SK-N-SH (cell line): ENCODE results near the gene ARID1B. TPM values are rescaled to one million over a fixed set of nuclear protein-coding genes. Genes with fewer than 3 reads are reported as not detected.

Source experiments
- CTCF ChIA-PET: fragments of 300-600, 350-600 bp; formaldehyde crosslinking; extraction: SDS; loops from one replicate; lab custom pipeline; 2021; lab: Yijun Ruan, JAX
- POLR2A ChIA-PET: fragments of 350-600 bp; sonication (Branson Sonifier 250); formaldehyde crosslinking; extraction: SDS; loops from one replicate; lab custom pipeline; 2020; ENCODE audit warnings: antibody characterized with exemption, inconsistent platforms; lab: Yijun Ruan, JAX
- DNase-seq: peaks from one replicate; pipeline ENCODE4 v3.0.0; 2012
- H2AFZ ChIP-seq: fragments of 200-600 bp; sonication (generic); 2 replicates; pipeline ENCODE4 v1.8.1; 2016; ENCODE audit warnings: antibody characterized with exemption, mild to moderate bottlenecking, low read depth
- H3F3A ChIP-seq: fragments of 200-600 bp; sonication (generic); replicated peaks from 2 replicates; pipeline ENCODE3; 2016; ENCODE audit warnings: antibody characterized with exemption, mild to moderate bottlenecking; ENCODE audit not compliant: insufficient read depth
- H3K27ac ChIP-seq, 2 experiments: fragments of 200-500 bp in 1 of 2; fragments of 200-600 bp in 1 of 2; sonication (Bioruptor generic) in 1 of 2; sonication (generic), shearing (Covaris generic) in 1 of 2; 2 replicates each; pipeline versions ENCODE4 v1.5.1 to v1.6.1; 2014 to 2016; ENCODE audit warnings: low read depth in 2 of 2, inconsistent platforms in 1 of 2, low read length in 1 of 2, mild to moderate bottlenecking in 1 of 2, mixed read lengths in 1 of 2
- H3K27me3 ChIP-seq: fragments of 200-600 bp; sonication (generic), shearing (Covaris generic); 2 replicates; pipeline ENCODE4 v1.6.1; 2016; ENCODE audit warnings: mixed run types; ENCODE audit not compliant: insufficient read depth
- H3K36me3 ChIP-seq, 2 experiments: fragments of 200-500 bp in 1 of 2; fragments of 200-600 bp in 1 of 2; sonication (Bioruptor generic) in 1 of 2; sonication (generic) in 1 of 2; replicated peaks in 1 of 2; 2 replicates each; pipeline versions ENCODE3 to v1.5.1; 2014 to 2016; ENCODE audit warnings: low read length in 1 of 2, mild to moderate bottlenecking in 1 of 2; ENCODE audit not compliant: insufficient read depth in 2 of 2, control insufficient read depth in 1 of 2
- H3K4me1 ChIP-seq, 2 experiments: fragments of 200-500 bp in 1 of 2; fragments of 200-600 bp in 1 of 2; sonication (Bioruptor generic) in 1 of 2; sonication (generic), shearing (Covaris generic) in 1 of 2; 2 replicates each; pipeline versions ENCODE4 v1.5.1 to v1.6.1; 2014 to 2016; ENCODE audit warnings: low read depth in 1 of 2, low read length in 1 of 2, mixed run types in 1 of 2; ENCODE audit not compliant: insufficient read depth in 2 of 2, control insufficient read depth in 1 of 2
- H3K4me2 ChIP-seq: fragments of 200-600 bp; sonication (generic), shearing (Covaris generic); 2 replicates; pipeline ENCODE4 v1.6.1; 2017; ENCODE audit warnings: mixed run types
- H3K4me3 ChIP-seq, 2 experiments: fragments of 200-500 bp in 1 of 2; fragments of 200-600 bp in 1 of 2; sonication (Bioruptor generic) in 1 of 2; sonication (generic), shearing (Covaris generic) in 1 of 2; 2 replicates each; pipeline versions ENCODE4 v1.5.1 to v1.8.1; 2014 to 2016; ENCODE audit warnings: low read depth in 2 of 2, inconsistent platforms in 1 of 2, low read length in 1 of 2, mild to moderate bottlenecking in 1 of 2, mixed read lengths in 1 of 2, moderate library complexity in 1 of 2
- H3K79me2 ChIP-seq: fragments of 200-600 bp; sonication (generic); 2 replicates; pipeline ENCODE4 v1.8.1; 2017; ENCODE audit warnings: mild to moderate bottlenecking; ENCODE audit not compliant: insufficient read depth
- H3K9ac ChIP-seq: fragments of 200-600 bp; sonication (generic); 2 replicates; pipeline ENCODE4 v1.6.1; 2017; ENCODE audit warnings: mixed run types
- H3K9me2 ChIP-seq: fragments of 200-600 bp; sonication (generic); 2 replicates; pipeline ENCODE4 v1.6.1; 2017; ENCODE audit warnings: mixed run types
- H3K9me3 ChIP-seq: fragments of 200-600 bp; sonication (generic); 2 replicates; pipeline ENCODE4 v1.6.1; 2017; ENCODE audit warnings: mixed run types, mild to moderate bottlenecking, moderate library complexity
- H4K20me1 ChIP-seq: fragments of 200-600 bp; sonication (generic); 2 replicates; pipeline ENCODE4 v1.6.1; 2017; ENCODE audit warnings: mild to moderate bottlenecking, mixed run types; ENCODE audit not compliant: insufficient read depth
- CTCF ChIP-seq: fragments of 200-600 bp; sonication (generic); IDR thresholded peaks from 2 replicates; pipeline ENCODE4 v1.6.1; 2017; ENCODE audit warnings: antibody characterized with exemption, mild to moderate bottlenecking, moderate library complexity
- ELF1 ChIP-seq: IDR thresholded peaks from 2 replicates; pipeline ENCODE4 v1.4.0; 2012
- EP300 ChIP-seq, 2 experiments: IDR thresholded peaks; 2 replicates each; pipeline versions ENCODE4 v1.4.0 to v1.6.1; 2012; ENCODE audit warnings: borderline replicate concordance in 1 of 2, low read depth in 1 of 2, low read length in 1 of 2
- EZH2phosphoT487 ChIP-seq: fragments of 200-600 bp; sonication (generic); IDR thresholded peaks from 2 replicates; pipeline ENCODE4 v1.6.1; 2017; ENCODE audit warnings: low read depth, mixed run types, mild to moderate bottlenecking, antibody characterized with exemption, moderate library complexity, borderline replicate concordance
- FOXM1 ChIP-seq: IDR thresholded peaks from 2 replicates; pipeline ENCODE4 v1.4.0; 2012; ENCODE audit warnings: low read depth, mild to moderate bottlenecking
- JUND ChIP-seq: IDR thresholded peaks from 2 replicates; pipeline ENCODE4 v1.4.0; 2012
- MAX ChIP-seq: IDR thresholded peaks from 2 replicates; pipeline ENCODE4 v1.4.0; 2012; ENCODE audit warnings: low read depth
- NFIC ChIP-seq: IDR thresholded peaks from 2 replicates; pipeline ENCODE4 v1.4.0; 2012; ENCODE audit warnings: borderline replicate concordance
- POLR2AphosphoS5 ChIP-seq: IDR thresholded peaks from 2 replicates; pipeline ENCODE4 v1.6.1; 2012; ENCODE audit warnings: low read depth, low read length
- REST ChIP-seq: IDR thresholded peaks from 2 replicates; pipeline ENCODE4 v1.6.1; 2012; ENCODE audit warnings: mild to moderate bottlenecking, low read depth, low read length, moderate library complexity
- RXRA ChIP-seq: IDR thresholded peaks from 2 replicates; pipeline ENCODE4 v1.4.0; 2012; ENCODE audit warnings: low read depth, mild to moderate bottlenecking, borderline replicate concordance
- SIN3A ChIP-seq: IDR thresholded peaks from 2 replicates; pipeline ENCODE4 v1.6.1; 2012; ENCODE audit warnings: low read depth, mild to moderate bottlenecking, low read length, moderate library complexity, borderline replicate concordance
- TAF1 ChIP-seq: IDR thresholded peaks from 2 replicates; pipeline ENCODE4 v1.6.1; 2012; ENCODE audit warnings: low read depth, mild to moderate bottlenecking, low read length, moderate library complexity, borderline replicate concordance
- TEAD4 ChIP-seq: IDR thresholded peaks from 2 replicates; pipeline ENCODE4 v1.4.0; 2012; ENCODE audit warnings: mild to moderate bottlenecking, borderline replicate concordance; ENCODE audit not compliant: insufficient read depth
- USF1 ChIP-seq: IDR thresholded peaks from 2 replicates; pipeline ENCODE4 v1.4.0; 2012; ENCODE audit warnings: low read depth, borderline replicate concordance
- YY1 ChIP-seq: IDR thresholded peaks from 2 replicates; pipeline ENCODE4 v1.4.0; 2012; ENCODE audit warnings: low read depth, mild to moderate bottlenecking
- WGBS: methylation state at CpG from one replicate; pipeline ENCODE4 v1.1.6; 2017; ENCODE audit warnings: low lambda C conversion rate; 5-methylcytosine and 5-hydroxymethylcytosine counted together
- polyA plus RNA-seq, 3 experiments: library from polyadenylated mRNA; depleted of rRNA; stranded (reverse); fragments of >200 nt; gene quantifications; 2 replicates each; pipeline ENCODE4 v1.2.3, GENCODE V29; 2012

Gene ARID1B
- polyA plus RNA-seq, 1 of the 3 experiments (the other 2 are of a cell fraction): 13.6 TPM

- Histone ChIP-seq H2AFZ (no peak overlapping the region), H3K9me2 (no peaks in the 10 kb centered on the region), H3K4me3 (no peak overlapping the region), H3K9ac (no peak overlapping the region), H3K27me3 (no peaks in the 10 kb centered on the region), H4K20me1 (no peaks in the 10 kb centered on the region; the same call in 1 of the 2 replicates), H3K36me3 (peaks cover 0 to 3% of the 10 kb centered on the region in 2 experiments), H3F3A (peaks cover 14% of the 10 kb centered on the region), H3K79me2 (peaks cover 28% of the 10 kb centered on the region), H3K4me1 (peaks cover 3 to 16% of the 10 kb centered on the region in 2 experiments; a peak in 3 of 4 replicates), H3K27ac (no peak overlapping the region), H3K4me2 (no peak overlapping the region), H3K9me3 (no peaks in the 10 kb centered on the region)
- no peak for TF ChIP-seq SIN3A
- TF ChIP-seq NFIC: no peak
- no peak for TF ChIP-seq EZH2phosphoT487
- no peak for TF ChIP-seq USF1
- no peak for TF ChIP-seq YY1
- TF ChIP-seq TEAD4: no peak
- TF ChIP-seq ELF1: no peak
- no peak for TF ChIP-seq RXRA
- TF ChIP-seq FOXM1: no peak
- no peak for TF ChIP-seq EP300 (IDR thresholded peaks at IDR 0.05; ENCODE audit: borderline replicate concordance in 1 of 2, low read depth in 1 of 2, low read length in 1 of 2)
- no peak for TF ChIP-seq CTCF
- TF ChIP-seq POLR2AphosphoS5: no peak
- no peak for TF ChIP-seq REST
- no peak for TF ChIP-seq JUND
- TF ChIP-seq TAF1: no peak
- no peak for TF ChIP-seq MAX
- no peak for DNase-seq
- CTCF ChIA-PET: interaction anchor here (0.6 to 2.3 kb wide), 2 partner anchors 104 to 143 kb away, joined by 4 to 5 read pairs; no protein-coding TSS in a partner anchor
- 97% methylated on average over 7 of the region's 7 CpGs for WGBS
- POLR2A ChIA-PET: no interaction called here
Measured at GRCh38 chr6:157040191-157040590, 263.0 kb downstream of the ARID1B start.
